Endodermal cell (in vitro differentiated cells): ENCODE data around the gene CGB3. TPM values are rescaled to one million over a fixed set of nuclear protein-coding genes. Genes with fewer than 3 reads are reported as not detected.

Experiments used
- DNase-seq: peaks from one replicate; pipeline ENCODE4 v3.0.0-alpha.2; 2017
- H3K27ac ChIP-seq: 2 replicates; pipeline ENCODE4 v1.5.1; 2013; ENCODE audit warnings: mild to moderate bottlenecking, low read depth, low read length, moderate library complexity
- H3K27me3 ChIP-seq: 2 replicates; pipeline ENCODE4 v1.6.1; 2013; ENCODE audit warnings: mild to moderate bottlenecking, low read length, moderate library complexity; ENCODE audit not compliant: insufficient read depth, control insufficient read depth, poor library complexity, severe bottlenecking
- H3K36me3 ChIP-seq: 2 replicates; pipeline ENCODE4 v1.7.0; 2013; ENCODE audit warnings: mild to moderate bottlenecking, low read length, moderate library complexity; ENCODE audit not compliant: control insufficient read depth, insufficient read depth
- H3K4me1 ChIP-seq: one replicate; pipeline ENCODE4 v1.7.0; 2013; ENCODE audit warnings: low read length; ENCODE audit not compliant: control insufficient read depth, insufficient read depth
- H3K4me3 ChIP-seq: 2 replicates; pipeline ENCODE4 v1.5.1; 2013; ENCODE audit warnings: mild to moderate bottlenecking, low read length, moderate library complexity
- H3K9ac ChIP-seq: 2 replicates; pipeline ENCODE4 v1.6.1; 2013; ENCODE audit warnings: mild to moderate bottlenecking, low read length, moderate library complexity; ENCODE audit not compliant: poor library complexity, severe bottlenecking; ENCODE audit errors: extremely low read depth
- H3K9me3 ChIP-seq: 2 replicates; pipeline ENCODE4 v1.6.1; 2013; ENCODE audit warnings: mild to moderate bottlenecking, low read length, moderate library complexity; ENCODE audit not compliant: control insufficient read depth
- H3K27ac Mint-ChIP-seq: 2 replicates; pipeline ENCODE4 v1.8.0; 2020; ENCODE audit warnings: mixed read lengths
- H3K27me3 Mint-ChIP-seq: 2 replicates; pipeline ENCODE4 v1.8.0; 2021; ENCODE audit warnings: mild to moderate bottlenecking, mixed read lengths; ENCODE audit not compliant: insufficient read depth
- H3K36me3 Mint-ChIP-seq: 2 replicates; pipeline ENCODE4 v1.8.0; 2020; ENCODE audit warnings: low read depth, mixed read lengths
- H3K4me1 Mint-ChIP-seq: 2 replicates; pipeline ENCODE4 v1.8.0; 2020; ENCODE audit warnings: mixed read lengths
- H3K4me3 Mint-ChIP-seq: 2 replicates; pipeline ENCODE4 v1.8.0; 2020; ENCODE audit warnings: mild to moderate bottlenecking, moderate library complexity, mixed read lengths
- H3K9me3 Mint-ChIP-seq: 2 replicates; pipeline ENCODE4 v1.8.0; 2020; ENCODE audit warnings: mild to moderate bottlenecking, mixed read lengths
- CTCF ChIP-seq: fragments of 200-600 bp; sonication (generic); conservative IDR thresholded peaks from 2 replicates; pipeline ENCODE4 v1.5.0; 2021; ENCODE audit warnings: antibody characterized with exemption, mild to moderate bottlenecking
- WGBS, 2 experiments: methylation state at CpG; one replicate each; pipeline versions ENCODE4 v1.1.5 to v1.1.7; 2013; ENCODE audit warnings: missing lambda C conversion rate in 2 of 2, mixed read lengths in 1 of 2; ENCODE audit not compliant: insufficient coverage in 1 of 2, insufficient read length in 1 of 2; 5-methylcytosine and 5-hydroxymethylcytosine counted together
- total RNA-seq, 2 donors: library from RNA; stranded (reverse); fragmentation: NEBNext Ultra II Directional in 1 of 2; extraction: Animal tissue kit (Norgen Biotek cat#: 25700) in 1 of 2; gene quantifications; 2 replicates in 1 of 2; 3 replicates in 1 of 2; pipeline ENCODE4 v1.2.1, GENCODE V29; 2021

The CGB3 gene
- total RNA-seq, 2 donors from 2014 or later: not detected

- Histone ChIP-seq H3K4me3 (peak overlapping the region; percentile 69), H3K27me3 (peaks cover 12% of the 10 kb centered on the region), H3K36me3 (peaks cover 6% of the 10 kb centered on the region), H3K4me1 (no peaks in the 10 kb centered on the region), H3K27ac (no peak overlapping the region), H3K9me3 (no peaks in the 10 kb centered on the region), H3K9ac (no peak overlapping the region)
- Mint-ChIP-seq H3K36me3 (peaks cover 25% of the 10 kb centered on the region), H3K9me3 (no peaks in the 10 kb centered on the region), H3K27me3 (peaks cover 45% of the 10 kb centered on the region), H3K4me1 (peaks cover 7% of the 10 kb centered on the region), H3K4me3 (peak overlapping the region; percentile 46), H3K27ac (no peak overlapping the region)
- peak; percentile 87 for DNase-seq
- 6% methylated on average over 35 to 62 of the region's 62 CpGs for WGBS, 2 experiments
- peak; percentile 62 for TF ChIP-seq CTCF
These were observed 6.3 kb downstream of the CGB3 start for GRCh38 chr19:49017666-49018351.

- Mint-ChIP-seq H3K9me3 (no peaks in the 10 kb centered on the region), H3K36me3 (peaks cover 29% of the 10 kb centered on the region), H3K27me3 (peaks cover 41% of the 10 kb centered on the region), H3K27ac (no peak within 1 kb of the TSS), H3K4me1 (peaks cover 7% of the 10 kb centered on the region), H3K4me3 (peak within 1 kb of the TSS; percentile 46)
- no peak for DNase-seq
- Histone ChIP-seq H3K36me3 (peaks cover 6% of the 10 kb centered on the region), H3K9me3 (no peaks in the 10 kb centered on the region), H3K27me3 (peaks cover 12% of the 10 kb centered on the region), H3K4me3 (peak within 1 kb of the TSS; percentile 69), H3K27ac (no peak within 1 kb of the TSS), H3K9ac (no peak within 1 kb of the TSS), H3K4me1 (no peaks in the 10 kb centered on the region)
- 78 to 89% methylated on average over 11 to 17 of the region's 17 CpGs for WGBS, 2 experiments
- TF ChIP-seq CTCF: no peak
These were observed 7.0 kb downstream of the CGB3 start, which contains the start of gene LHB for GRCh38 chr19:49017041-49017665. Gene LHB, minus strand, starts transcription at chr19:49017091. Its CDS starts 10 bp downstream, at chr19:49017081.

GRCh38 chr19:49016067-49016839, 7.9 kb downstream of the CGB3 start:
- Mint-ChIP-seq H3K4me1 (peaks cover 7% of the 10 kb centered on the region), H3K9me3 (no peaks in the 10 kb centered on the region), H3K36me3 (peaks cover 31% of the 10 kb centered on the region), H3K27me3 (peaks cover 33% of the 10 kb centered on the region), H3K27ac (no peak overlapping the region), H3K4me3 (no peak overlapping the region)
- H3K9ac ChIP-seq: no peak overlapping the region
- no peak for TF ChIP-seq CTCF
- H3K36me3 ChIP-seq: peaks cover 10% of the 10 kb centered on the region
- H3K27ac ChIP-seq: no peak overlapping the region
- DNase-seq: no peak
- WGBS, 2 experiments: 93% methylated on average over 24 of the region's 29 CpGs; no CpG with 5 or more reads in 1 of the 2 experiments
- H3K4me1 ChIP-seq: no peaks in the 10 kb centered on the region
- peaks cover 12% of the 10 kb centered on the region for H3K27me3 ChIP-seq
- H3K9me3 ChIP-seq: no peaks in the 10 kb centered on the region
- no peak overlapping the region for H3K4me3 ChIP-seq
